Measurements from ENCODE around the gene HAX1. TPM values are rescaled to one million over a fixed set of nuclear protein-coding genes. Genes with fewer than 3 reads are reported as not detected.
A peak's percentile ranks its signal among the peaks of the same experiment; 100 is the strongest.

HAX1 gene
- total RNA-seq: 127 and 152 TPM in 2 replicates
- 89.9 and 97.9 TPM in 2 replicates for polyA plus RNA-seq
- 98.9 and 106 TPM in 2 replicates for polyA plus RNA-seq (2012)
- polyA minus RNA-seq (ENCODE audit: low replicate concordance): 141 and 152 TPM in 2 replicates

DNA sequence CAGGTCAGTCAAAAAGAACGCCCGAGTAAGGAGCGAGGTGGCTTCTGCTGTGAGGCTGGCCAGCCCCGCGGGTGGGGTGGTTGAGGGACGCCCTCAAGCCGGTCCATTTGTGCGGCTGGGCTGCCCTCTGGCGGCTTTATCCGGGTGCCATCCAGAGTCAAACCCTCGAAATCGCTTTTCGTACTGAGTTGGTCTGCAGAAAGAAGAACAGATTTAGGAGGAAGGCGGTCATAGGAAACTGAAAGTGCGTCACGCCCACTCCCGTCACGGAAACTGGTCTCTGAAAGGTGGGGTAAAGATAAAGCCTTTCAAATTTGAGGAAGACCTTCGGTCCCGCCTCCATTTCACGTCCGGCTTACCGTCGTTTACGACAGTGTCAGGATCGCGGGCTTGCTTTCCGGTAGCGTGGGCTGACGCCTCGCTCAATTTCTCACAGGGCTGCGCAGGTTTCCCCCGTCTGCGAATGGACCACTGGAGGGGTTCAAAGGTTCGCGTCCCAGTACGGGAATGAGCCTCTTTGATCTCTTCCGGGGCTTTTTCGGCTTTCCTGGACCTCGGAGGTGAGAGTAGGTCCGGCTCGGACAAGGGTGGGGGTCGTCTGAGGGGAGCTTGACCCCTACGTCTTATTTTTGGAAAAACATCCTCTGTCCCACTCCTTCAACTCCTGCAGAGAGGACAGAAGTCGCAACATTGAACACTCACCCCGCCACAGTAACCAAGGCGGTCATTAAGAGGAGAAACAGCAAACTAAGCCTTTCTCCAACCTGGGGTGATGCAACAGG, at the start of gene HAX1:
TSS of gene HAX1 (plus strand) at position 413 of the 782 bp plus-strand sequence. CDS start at position 508, 95 bp downstream.
- no peaks in the 10 kb centered on the region for H4K20me1 ChIP-seq (ENCODE audit: control insufficient read depth, extremely low read depth, insufficient read depth, low read length)
- H3K4me2 ChIP-seq (ENCODE audit: extremely low read depth, insufficient read depth, low read length): peak within 1 kb of the TSS; percentile 83
- peak within 1 kb of the TSS; percentile 79 to 90 (median 86) for H3K4me3 ChIP-seq (replicated peaks in 1 of 4; ENCODE audit: control extremely low read depth in 1 of 4, insufficient read depth in 1 of 4, low read depth in 3 of 4, low read length in 4 of 4)
- DNase-seq (ENCODE audit: low read depth in 2 of 2): peak; percentile 96 to 98
- TF ChIP-seq, protein P1, sequence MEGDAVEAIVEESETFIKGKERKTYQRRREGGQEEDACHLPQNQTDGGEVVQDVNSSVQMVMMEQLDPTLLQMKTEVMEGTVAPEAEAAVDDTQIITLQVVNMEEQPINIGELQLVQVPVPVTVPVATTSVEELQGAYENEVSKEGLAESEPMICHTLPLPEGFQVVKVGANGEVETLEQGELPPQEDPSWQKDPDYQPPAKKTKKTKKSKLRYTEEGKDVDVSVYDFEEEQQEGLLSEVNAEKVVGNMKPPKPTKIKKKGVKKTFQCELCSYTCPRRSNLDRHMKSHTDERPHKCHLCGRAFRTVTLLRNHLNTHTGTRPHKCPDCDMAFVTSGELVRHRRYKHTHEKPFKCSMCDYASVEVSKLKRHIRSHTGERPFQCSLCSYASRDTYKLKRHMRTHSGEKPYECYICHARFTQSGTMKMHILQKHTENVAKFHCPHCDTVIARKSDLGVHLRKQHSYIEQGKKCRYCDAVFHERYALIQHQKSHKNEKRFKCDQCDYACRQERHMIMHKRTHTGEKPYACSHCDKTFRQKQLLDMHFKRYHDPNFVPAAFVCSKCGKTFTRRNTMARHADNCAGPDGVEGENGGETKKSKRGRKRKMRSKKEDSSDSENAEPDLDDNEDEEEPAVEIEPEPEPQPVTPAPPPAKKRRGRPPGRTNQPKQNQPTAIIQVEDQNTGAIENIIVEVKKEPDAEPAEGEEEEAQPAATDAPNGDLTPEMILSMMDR (conservative IDR thresholded peaks at IDR 0.05 in 1 of 2, IDR thresholded peaks at IDR 0.05 in 1 of 2; ENCODE audit: low read depth in 1 of 2, low read length in 2 of 2): peak; percentile 68 to 77
- no peak for TF ChIP-seq EZH2 (IDR thresholded peaks at IDR 0.05; ENCODE audit: low read length, missing control alignments)
- H3K27ac ChIP-seq (ENCODE audit: insufficient read depth, low read length): peak within 1 kb of the TSS; percentile 86
- H3K9ac ChIP-seq (ENCODE audit: insufficient read depth, low read length): peak within 1 kb of the TSS; percentile 74
- H3K36me3 ChIP-seq (ENCODE audit: control insufficient read depth, insufficient read depth, low read length): peaks cover 9% of the 10 kb centered on the region
- H2AFZ ChIP-seq (ENCODE audit: low read length): peak within 1 kb of the TSS; percentile 84
- H3K79me2 ChIP-seq (ENCODE audit: control insufficient read depth, insufficient read depth, low read length): peaks cover 11% of the 10 kb centered on the region
- H3K4me1 ChIP-seq (ENCODE audit: control insufficient read depth, extremely low read depth, insufficient read depth, low read length): peaks cover 6% of the 10 kb centered on the region
- H3K27me3 ChIP-seq (ENCODE audit: control insufficient read depth, insufficient read depth, low read length): no peaks in the 10 kb centered on the region
- no peaks in the 10 kb centered on the region for H3K9me3 ChIP-seq (ENCODE audit: control insufficient read depth, insufficient read depth, low read depth, low read length)

DNA sequence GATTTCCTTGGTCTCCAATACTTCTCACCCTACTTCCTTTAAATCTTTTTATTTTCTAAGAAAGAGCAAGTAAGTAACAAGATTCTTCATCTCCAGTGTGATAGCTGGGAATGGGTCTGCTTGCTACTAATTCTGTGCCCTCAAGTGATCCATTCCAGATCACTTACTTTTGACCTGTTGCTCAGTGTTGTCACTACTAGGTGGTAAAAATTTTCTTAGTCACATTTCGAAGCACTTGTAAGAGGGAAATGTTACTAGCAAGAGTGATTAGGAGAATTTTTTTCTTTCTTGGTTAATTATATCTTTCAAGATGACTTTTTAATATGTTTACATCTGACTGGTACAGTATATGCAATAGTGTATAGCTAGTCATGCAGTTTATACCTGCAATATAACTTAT, 49.5 kb upstream of the HAX1 start:
- Histone ChIP-seq H3K27ac (ENCODE audit: insufficient read depth, low read length) (no peak overlapping the region), H4K20me1 (ENCODE audit: control insufficient read depth, extremely low read depth, insufficient read depth, low read length) (peaks cover 3% of the 10 kb centered on the region), H3K27me3 (ENCODE audit: control insufficient read depth, insufficient read depth, low read length) (no peaks in the 10 kb centered on the region), H3K4me2 (ENCODE audit: extremely low read depth, insufficient read depth, low read length) (peak overlapping the region; percentile 44), H3K36me3 (ENCODE audit: control insufficient read depth, insufficient read depth, low read length) (peaks cover 5% of the 10 kb centered on the region), H3K4me3 (replicated peaks in 1 of 4; ENCODE audit: control extremely low read depth in 1 of 4, insufficient read depth in 1 of 4, low read depth in 3 of 4, low read length in 4 of 4) (peak overlapping the region in 3 of 4 experiments; percentile 7 to 91 (median 88)), H3K9ac (ENCODE audit: insufficient read depth, low read length) (no peak overlapping the region), H3K79me2 (ENCODE audit: control insufficient read depth, insufficient read depth, low read length) (peaks cover 87% of the 10 kb centered on the region), H3K9me3 (ENCODE audit: control insufficient read depth, insufficient read depth, low read depth, low read length) (no peaks in the 10 kb centered on the region), H3K4me1 (ENCODE audit: control insufficient read depth, extremely low read depth, insufficient read depth, low read length) (peaks cover 7% of the 10 kb centered on the region), H2AFZ (ENCODE audit: low read length) (no peak overlapping the region)
- TF ChIP-seq, protein P1 (conservative IDR thresholded peaks at IDR 0.05 in 1 of 2, IDR thresholded peaks at IDR 0.05 in 1 of 2; ENCODE audit: low read depth in 1 of 2, low read length in 2 of 2): no peak
- TF ChIP-seq EZH2 (IDR thresholded peaks at IDR 0.05; ENCODE audit: low read length, missing control alignments): no peak
- DNase-seq (ENCODE audit: low read depth in 2 of 2): no peak

DNA sequence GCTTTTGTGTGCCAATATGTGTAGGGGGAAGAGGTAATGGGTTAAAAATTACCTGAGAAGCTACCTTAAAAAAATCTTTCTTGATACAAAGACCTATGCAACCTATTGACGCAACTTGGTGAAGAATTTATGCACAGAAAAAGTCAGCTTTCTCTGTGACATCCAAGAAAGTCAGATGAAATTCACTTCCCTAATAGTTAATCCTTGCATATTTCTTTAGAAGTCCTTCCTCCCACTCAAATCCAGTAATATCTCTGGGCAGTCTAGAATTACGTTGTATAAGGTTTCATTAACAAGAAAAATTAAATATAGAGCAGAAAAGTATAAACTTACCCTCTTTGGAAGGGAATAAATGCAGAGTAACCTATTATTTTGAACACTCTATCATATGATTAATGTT, 48.8 kb upstream of the HAX1 start:
- Histone ChIP-seq H3K4me3 (replicated peaks in 1 of 4; ENCODE audit: control extremely low read depth in 1 of 4, insufficient read depth in 1 of 4, low read depth in 3 of 4, low read length in 4 of 4) (peak overlapping the region in 2 of 4 experiments; percentile 88 to 91), H3K9ac (ENCODE audit: insufficient read depth, low read length) (no peak overlapping the region), H2AFZ (ENCODE audit: low read length) (no peak overlapping the region), H3K27me3 (ENCODE audit: control insufficient read depth, insufficient read depth, low read length) (no peaks in the 10 kb centered on the region), H3K79me2 (ENCODE audit: control insufficient read depth, insufficient read depth, low read length) (peaks cover 84% of the 10 kb centered on the region), H3K9me3 (ENCODE audit: control insufficient read depth, insufficient read depth, low read depth, low read length) (no peaks in the 10 kb centered on the region), H3K27ac (ENCODE audit: insufficient read depth, low read length) (no peak overlapping the region), H4K20me1 (ENCODE audit: control insufficient read depth, extremely low read depth, insufficient read depth, low read length) (peaks cover 3% of the 10 kb centered on the region), H3K4me2 (ENCODE audit: extremely low read depth, insufficient read depth, low read length) (peak overlapping the region; percentile 28), H3K4me1 (ENCODE audit: control insufficient read depth, extremely low read depth, insufficient read depth, low read length) (peaks cover 3% of the 10 kb centered on the region), H3K36me3 (ENCODE audit: control insufficient read depth, insufficient read depth, low read length) (peaks cover 6% of the 10 kb centered on the region)
- TF ChIP-seq, protein P1 (conservative IDR thresholded peaks at IDR 0.05 in 1 of 2, IDR thresholded peaks at IDR 0.05 in 1 of 2; ENCODE audit: low read depth in 1 of 2, low read length in 2 of 2): no peak
- TF ChIP-seq EZH2 (IDR thresholded peaks at IDR 0.05; ENCODE audit: low read length, missing control alignments): no peak
- DNase-seq (ENCODE audit: low read depth in 2 of 2): no peak
